ENCODE results near the gene C10orf62.

DNA sequence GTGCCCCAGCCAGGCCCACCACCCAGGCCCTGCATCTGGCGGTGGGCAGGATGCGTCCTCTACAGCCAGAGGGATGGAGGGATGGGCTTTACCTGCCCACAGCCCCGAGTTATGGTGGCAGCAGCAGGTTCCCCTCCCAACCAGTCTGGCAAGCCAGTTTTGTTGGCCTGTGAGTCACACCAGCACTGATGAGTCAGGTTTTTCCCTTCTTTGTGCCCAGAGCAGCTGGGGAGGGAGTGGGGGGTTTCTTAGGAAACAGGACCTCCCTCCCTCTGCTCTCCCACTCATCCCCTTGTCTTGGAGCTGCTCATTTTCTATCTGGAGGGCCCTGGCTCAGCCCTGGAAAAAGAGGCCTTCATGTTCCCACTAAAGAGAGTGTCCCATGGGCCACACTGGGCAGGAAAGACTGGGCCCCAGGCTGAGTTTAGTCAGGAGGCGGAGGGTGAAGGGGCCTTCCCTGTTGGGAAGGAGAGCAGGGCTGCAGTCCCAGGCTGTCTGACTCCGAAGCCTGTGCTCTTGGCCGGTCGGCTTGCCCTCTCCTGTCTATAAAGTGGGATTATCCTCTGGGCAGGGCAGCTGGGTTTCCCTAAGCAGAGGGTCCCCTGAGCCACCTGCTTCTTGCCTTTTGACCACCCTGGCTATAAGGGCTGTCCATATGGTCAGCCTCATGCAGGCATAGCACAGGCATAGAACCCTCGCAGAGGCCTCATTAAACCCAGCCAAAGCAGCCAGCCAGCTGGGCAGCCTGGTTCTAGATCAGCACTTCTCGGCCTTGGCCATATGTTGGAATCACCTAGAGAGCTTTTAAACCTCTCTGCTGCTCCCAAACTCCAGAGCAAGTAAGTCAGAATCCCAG, 47.1 kb upstream of the C10orf62 start:
- TF ChIP-seq, protein P1, sequence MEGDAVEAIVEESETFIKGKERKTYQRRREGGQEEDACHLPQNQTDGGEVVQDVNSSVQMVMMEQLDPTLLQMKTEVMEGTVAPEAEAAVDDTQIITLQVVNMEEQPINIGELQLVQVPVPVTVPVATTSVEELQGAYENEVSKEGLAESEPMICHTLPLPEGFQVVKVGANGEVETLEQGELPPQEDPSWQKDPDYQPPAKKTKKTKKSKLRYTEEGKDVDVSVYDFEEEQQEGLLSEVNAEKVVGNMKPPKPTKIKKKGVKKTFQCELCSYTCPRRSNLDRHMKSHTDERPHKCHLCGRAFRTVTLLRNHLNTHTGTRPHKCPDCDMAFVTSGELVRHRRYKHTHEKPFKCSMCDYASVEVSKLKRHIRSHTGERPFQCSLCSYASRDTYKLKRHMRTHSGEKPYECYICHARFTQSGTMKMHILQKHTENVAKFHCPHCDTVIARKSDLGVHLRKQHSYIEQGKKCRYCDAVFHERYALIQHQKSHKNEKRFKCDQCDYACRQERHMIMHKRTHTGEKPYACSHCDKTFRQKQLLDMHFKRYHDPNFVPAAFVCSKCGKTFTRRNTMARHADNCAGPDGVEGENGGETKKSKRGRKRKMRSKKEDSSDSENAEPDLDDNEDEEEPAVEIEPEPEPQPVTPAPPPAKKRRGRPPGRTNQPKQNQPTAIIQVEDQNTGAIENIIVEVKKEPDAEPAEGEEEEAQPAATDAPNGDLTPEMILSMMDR (IDR thresholded peaks at IDR 0.05): no peak
- TF ChIP-seq POLR2A (IDR thresholded peaks at IDR 0.05): no peak
